Measurements from ENCODE around the gene WDR72. TPM values are rescaled to one million over a fixed set of nuclear protein-coding genes. Genes with fewer than 3 reads are reported as not detected.

WDR72 gene
- total and polyA plus RNA-seq, 2 of the 13 experiments (the other 11 are each of a cell fraction or from before 2014, with no cell fraction given) = 0.21 to 0.60 TPM

DNA sequence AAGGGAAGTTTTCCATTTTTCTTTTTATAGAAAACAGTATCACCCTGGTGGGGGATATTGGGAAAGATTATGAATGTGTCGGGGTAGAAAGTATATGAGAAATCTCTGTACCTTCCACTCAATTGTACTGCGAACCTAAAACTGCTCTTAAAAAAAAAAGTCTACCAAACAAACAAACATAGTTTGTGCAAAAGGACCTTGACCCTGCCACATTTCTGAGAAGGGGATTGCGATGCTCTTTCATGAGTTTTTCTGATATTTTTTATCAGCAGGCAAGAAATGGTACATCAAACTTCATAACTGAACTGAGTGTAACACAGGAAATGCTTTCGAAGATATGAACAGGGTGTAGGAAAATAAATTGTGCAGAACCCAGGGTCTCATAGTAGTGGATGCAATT lies 286.0 kb downstream of the WDR72 start (continued):
- TF ChIP-seq, protein P1, sequence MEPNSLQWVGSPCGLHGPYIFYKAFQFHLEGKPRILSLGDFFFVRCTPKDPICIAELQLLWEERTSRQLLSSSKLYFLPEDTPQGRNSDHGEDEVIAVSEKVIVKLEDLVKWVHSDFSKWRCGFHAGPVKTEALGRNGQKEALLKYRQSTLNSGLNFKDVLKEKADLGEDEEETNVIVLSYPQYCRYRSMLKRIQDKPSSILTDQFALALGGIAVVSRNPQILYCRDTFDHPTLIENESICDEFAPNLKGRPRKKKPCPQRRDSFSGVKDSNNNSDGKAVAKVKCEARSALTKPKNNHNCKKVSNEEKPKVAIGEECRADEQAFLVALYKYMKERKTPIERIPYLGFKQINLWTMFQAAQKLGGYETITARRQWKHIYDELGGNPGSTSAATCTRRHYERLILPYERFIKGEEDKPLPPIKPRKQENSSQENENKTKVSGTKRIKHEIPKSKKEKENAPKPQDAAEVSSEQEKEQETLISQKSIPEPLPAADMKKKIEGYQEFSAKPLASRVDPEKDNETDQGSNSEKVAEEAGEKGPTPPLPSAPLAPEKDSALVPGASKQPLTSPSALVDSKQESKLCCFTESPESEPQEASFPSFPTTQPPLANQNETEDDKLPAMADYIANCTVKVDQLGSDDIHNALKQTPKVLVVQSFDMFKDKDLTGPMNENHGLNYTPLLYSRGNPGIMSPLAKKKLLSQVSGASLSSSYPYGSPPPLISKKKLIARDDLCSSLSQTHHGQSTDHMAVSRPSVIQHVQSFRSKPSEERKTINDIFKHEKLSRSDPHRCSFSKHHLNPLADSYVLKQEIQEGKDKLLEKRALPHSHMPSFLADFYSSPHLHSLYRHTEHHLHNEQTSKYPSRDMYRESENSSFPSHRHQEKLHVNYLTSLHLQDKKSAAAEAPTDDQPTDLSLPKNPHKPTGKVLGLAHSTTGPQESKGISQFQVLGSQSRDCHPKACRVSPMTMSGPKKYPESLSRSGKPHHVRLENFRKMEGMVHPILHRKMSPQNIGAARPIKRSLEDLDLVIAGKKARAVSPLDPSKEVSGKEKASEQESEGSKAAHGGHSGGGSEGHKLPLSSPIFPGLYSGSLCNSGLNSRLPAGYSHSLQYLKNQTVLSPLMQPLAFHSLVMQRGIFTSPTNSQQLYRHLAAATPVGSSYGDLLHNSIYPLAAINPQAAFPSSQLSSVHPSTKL (CRISPR knock-in tag; IDR thresholded peaks at IDR 0.05) = peak; percentile 13; the same call in 1 of the 2 replicates
- no peak for TF ChIP-seq NCOR1 (IDR thresholded peaks at IDR 0.05; ENCODE audit: borderline replicate concordance, low read length)
- no peak for TF ChIP-seq MBNL3 (CRISPR knock-in tag; conservative IDR thresholded peaks at IDR 0.05)
- TF ChIP-seq ZNF230 (CRISPR knock-in tag; IDR thresholded peaks at IDR 0.05) = no peak
- TF ChIP-seq RAD21 (CRISPR knock-in tag; IDR thresholded peaks at IDR 0.05) = no peak
- TF ChIP-seq HOXA9 (CRISPR knock-in tag; IDR thresholded peaks at IDR 0.05; ENCODE audit: borderline replicate concordance) = no peak
- no peak for TF ChIP-seq FOXK1 (CRISPR knock-in tag; IDR thresholded peaks at IDR 0.05; ENCODE audit: borderline replicate concordance, low read depth)
- no peak for TF ChIP-seq ZNF569 (CRISPR knock-in tag; IDR thresholded peaks at IDR 0.05; ENCODE audit: borderline replicate concordance)
- no peak for TF ChIP-seq SUZ12 (IDR thresholded peaks at IDR 0.05; ENCODE audit: low read depth, low read length)
- no peak for TF ChIP-seq ZNF678 (CRISPR knock-in tag; IDR thresholded peaks at IDR 0.05)
- TF ChIP-seq, protein P2, sequence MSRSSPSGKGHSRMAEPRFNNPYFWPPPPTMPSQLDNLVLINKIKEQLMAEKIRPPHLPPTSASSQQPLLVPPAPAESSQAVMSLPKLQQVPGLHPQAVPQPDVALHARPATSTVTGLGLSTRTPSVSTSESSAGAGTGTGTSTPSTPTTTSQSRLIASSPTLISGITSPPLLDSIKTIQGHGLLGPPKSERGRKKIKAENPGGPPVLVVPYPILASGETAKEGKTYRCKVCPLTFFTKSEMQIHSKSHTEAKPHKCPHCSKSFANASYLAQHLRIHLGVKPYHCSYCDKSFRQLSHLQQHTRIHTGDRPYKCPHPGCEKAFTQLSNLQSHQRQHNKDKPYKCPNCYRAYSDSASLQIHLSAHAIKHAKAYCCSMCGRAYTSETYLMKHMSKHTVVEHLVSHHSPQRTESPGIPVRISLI (CRISPR knock-in tag; IDR thresholded peaks at IDR 0.05; ENCODE audit: borderline replicate concordance) = peak; percentile 61; the same call in 1 of the 2 replicates
- TF ChIP-seq, protein P3, sequence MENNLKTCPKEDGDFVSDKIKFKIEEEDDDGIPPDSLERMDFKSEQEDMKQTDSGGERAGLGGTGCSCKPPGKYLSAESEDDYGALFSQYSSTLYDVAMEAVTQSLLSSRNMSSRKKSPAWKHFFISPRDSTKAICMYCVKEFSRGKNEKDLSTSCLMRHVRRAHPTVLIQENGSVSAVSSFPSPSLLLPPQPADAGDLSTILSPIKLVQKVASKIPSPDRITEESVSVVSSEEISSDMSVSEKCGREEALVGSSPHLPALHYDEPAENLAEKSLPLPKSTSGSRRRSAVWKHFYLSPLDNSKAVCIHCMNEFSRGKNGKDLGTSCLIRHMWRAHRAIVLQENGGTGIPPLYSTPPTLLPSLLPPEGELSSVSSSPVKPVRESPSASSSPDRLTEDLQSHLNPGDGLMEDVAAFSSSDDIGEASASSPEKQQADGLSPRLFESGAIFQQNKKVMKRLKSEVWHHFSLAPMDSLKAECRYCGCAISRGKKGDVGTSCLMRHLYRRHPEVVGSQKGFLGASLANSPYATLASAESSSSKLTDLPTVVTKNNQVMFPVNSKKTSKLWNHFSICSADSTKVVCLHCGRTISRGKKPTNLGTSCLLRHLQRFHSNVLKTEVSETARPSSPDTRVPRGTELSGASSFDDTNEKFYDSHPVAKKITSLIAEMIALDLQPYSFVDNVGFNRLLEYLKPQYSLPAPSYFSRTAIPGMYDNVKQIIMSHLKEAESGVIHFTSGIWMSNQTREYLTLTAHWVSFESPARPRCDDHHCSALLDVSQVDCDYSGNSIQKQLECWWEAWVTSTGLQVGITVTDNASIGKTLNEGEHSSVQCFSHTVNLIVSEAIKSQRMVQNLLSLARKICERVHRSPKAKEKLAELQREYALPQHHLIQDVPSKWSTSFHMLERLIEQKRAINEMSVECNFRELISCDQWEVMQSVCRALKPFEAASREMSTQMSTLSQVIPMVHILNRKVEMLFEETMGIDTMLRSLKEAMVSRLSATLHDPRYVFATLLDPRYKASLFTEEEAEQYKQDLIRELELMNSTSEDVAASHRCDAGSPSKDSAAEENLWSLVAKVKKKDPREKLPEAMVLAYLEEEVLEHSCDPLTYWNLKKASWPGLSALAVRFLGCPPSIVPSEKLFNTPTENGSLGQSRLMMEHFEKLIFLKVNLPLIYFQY (CRISPR knock-in tag; IDR thresholded peaks at IDR 0.05; ENCODE audit: borderline replicate concordance) = no peak
- TF ChIP-seq, protein P4, sequence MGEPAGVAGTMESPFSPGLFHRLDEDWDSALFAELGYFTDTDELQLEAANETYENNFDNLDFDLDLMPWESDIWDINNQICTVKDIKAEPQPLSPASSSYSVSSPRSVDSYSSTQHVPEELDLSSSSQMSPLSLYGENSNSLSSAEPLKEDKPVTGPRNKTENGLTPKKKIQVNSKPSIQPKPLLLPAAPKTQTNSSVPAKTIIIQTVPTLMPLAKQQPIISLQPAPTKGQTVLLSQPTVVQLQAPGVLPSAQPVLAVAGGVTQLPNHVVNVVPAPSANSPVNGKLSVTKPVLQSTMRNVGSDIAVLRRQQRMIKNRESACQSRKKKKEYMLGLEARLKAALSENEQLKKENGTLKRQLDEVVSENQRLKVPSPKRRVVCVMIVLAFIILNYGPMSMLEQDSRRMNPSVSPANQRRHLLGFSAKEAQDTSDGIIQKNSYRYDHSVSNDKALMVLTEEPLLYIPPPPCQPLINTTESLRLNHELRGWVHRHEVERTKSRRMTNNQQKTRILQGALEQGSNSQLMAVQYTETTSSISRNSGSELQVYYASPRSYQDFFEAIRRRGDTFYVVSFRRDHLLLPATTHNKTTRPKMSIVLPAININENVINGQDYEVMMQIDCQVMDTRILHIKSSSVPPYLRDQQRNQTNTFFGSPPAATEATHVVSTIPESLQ (CRISPR knock-in tag; conservative IDR thresholded peaks at IDR 0.05) = no peak
- TF ChIP-seq ZNF570 (CRISPR knock-in tag; IDR thresholded peaks at IDR 0.05; ENCODE audit: borderline replicate concordance) = no peak
- TF ChIP-seq RARA (CRISPR knock-in tag; IDR thresholded peaks at IDR 0.05) = peak; percentile 31; the same call in 1 of the 2 replicates
- no peak for TF ChIP-seq ZNF773 (CRISPR knock-in tag; IDR thresholded peaks at IDR 0.05; ENCODE audit: borderline replicate concordance)

Data from HepG2 (cell line).